KOPT-K1 (cell line): ENCODE data around the gene C19orf12.

Source experiments
- H3K27ac ChIP-seq: fragments of 200-600 bp; sonication (generic); 2 replicates; pipeline ENCODE4 v1.5.1; 2016; ENCODE audit warnings: antibody characterized with exemption, mild to moderate bottlenecking, low read depth, low read length; ENCODE audit not compliant: poor library complexity, severe bottlenecking
- H3K36me3 ChIP-seq: fragments of 200-600 bp; sonication (generic); 2 replicates; pipeline ENCODE4 v1.5.1; 2017; ENCODE audit warnings: antibody characterized with exemption, mild to moderate bottlenecking, low read length, moderate library complexity; ENCODE audit not compliant: insufficient read depth
- H3K9me3 ChIP-seq: fragments of 200-600 bp; sonication (generic); 2 replicates; pipeline ENCODE4 v1.5.1; 2017; ENCODE audit warnings: antibody characterized with exemption, low read length, mild to moderate bottlenecking; ENCODE audit not compliant: insufficient read depth, poor library complexity, severe bottlenecking

The C19orf12 gene

DNA sequence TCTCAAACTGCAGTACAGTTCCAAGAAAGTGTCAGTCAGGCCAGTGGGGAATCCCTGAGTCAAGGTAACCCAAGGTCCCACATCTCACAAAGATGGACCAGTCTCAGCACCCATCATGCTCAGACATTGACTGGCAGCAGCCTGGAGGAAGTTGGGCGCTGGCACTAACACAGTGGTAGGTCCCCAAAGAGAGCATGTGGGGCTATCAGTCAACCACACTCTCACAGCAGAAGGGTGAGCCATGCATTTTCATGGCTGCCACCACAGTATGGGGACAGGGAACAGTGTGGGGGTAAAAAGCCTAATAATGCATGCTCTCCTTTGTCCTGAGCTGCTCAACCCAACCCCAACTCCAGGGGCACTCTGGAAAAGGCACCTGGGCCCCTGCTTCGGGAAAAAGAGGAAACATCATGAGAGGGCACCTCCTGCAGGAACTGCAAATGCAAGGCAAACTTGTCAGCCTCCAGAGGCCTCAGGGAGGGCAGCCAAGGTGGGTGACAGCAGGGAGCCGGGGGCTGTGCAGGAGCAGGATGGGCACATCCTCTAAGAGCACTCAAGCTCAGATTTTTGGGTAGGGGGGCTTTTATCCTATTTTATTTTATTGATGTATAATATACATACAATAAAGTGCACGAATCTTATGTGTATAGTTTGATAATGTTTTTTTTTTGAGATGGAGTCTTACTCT is 59.3 kb downstream of the C19orf12 start:
- Histone ChIP-seq H3K36me3 (no peaks in the 10 kb centered on the region), H3K9me3 (peaks cover 7% of the 10 kb centered on the region), H3K27ac (no peak overlapping the region)

DNA sequence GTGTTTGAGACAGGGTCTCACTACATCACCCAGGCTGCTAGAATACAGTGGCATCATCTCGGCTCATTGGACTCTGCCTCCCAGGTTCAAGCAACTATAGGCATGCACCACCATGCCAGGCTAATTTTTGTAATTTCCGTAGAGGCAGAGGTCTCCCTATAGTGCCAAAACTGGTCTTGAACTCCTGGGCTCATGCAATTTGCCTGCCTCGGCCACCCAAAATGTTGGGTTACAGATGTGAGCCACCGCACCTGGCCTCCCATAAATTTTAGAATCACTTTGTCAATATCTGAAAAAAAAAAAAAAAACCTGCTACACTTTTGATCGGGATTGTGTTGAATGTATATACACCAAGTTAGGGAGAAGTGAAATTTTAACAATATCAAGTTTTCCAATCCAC is 61.7 kb downstream of the C19orf12 start:
- Histone ChIP-seq H3K27ac (no peak overlapping the region), H3K9me3 (peaks cover 7% of the 10 kb centered on the region), H3K36me3 (no peaks in the 10 kb centered on the region)

DNA sequence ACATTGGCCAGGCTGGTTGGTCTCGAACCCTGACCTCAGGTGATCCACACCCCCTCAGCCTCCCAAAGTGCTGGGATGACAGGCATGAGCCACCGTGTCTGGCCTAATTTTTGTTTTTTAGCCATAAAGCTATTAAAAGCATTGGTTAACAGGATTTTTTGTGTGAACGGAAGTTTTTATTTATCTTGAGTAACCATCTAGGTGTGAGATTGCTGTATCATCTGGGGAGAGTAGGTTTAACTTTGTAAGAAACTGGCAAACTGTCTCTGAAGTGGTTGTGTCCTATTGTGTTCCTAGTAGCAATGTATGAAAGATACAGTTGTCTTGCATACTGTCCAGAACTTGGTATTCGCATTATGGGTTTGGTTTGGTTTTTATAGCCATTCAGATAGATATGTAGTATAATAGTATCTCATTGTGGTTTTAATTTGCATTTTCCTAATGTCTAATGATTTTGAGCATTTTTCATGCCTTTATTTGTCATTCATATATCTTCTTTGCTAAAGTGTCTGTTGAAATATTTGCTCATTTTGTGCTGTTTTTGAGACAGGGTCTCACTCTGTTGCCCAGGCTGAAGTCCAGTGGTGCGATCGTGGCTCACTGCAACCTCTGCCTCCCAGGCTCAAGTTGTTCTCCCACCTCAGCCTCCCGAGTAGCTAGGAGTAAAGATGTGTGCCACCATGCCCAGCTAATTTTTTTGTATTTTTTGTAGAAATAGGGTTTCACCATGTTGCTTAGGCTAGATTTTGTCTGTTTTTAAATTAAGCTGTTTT is 63.3 kb downstream of the C19orf12 start:
- no peak overlapping the region for H3K27ac ChIP-seq
- H3K9me3 ChIP-seq, result peaks cover 7% of the 10 kb centered on the region
- no peaks in the 10 kb centered on the region for H3K36me3 ChIP-seq

DNA sequence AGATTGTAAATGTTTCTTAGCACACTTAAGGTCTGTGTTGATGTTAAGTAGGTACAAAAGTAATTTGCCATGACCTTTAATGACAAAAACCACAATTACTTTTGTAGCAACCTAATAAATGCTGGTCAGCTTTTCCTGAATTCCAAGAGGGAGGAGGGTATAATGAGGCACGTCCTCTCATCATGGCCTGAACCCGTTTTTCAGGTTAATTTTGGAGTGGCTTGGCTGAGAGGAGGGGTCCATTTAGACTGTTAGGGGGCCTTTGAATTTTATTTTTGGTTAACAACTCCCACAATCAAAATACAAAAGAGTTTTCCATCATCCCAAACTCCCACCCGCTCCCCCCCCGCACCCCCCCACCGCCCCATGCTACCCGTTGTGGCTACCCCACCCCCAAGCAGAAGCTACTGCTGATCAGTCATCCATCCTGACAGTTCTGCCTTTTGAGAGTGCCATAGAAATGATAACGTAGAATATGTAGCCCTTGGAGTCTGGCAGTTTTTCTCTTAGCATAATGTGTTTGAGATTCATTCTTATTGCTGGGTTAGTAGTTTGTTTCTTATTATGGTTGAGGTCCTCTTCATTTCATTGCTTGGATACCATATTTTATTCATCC is 64.2 kb downstream of the C19orf12 start:
- Histone ChIP-seq H3K9me3 (peaks cover 7% of the 10 kb centered on the region), H3K27ac (no peak overlapping the region), H3K36me3 (no peaks in the 10 kb centered on the region)
